HG03457 (cell line): ENCODE results near the gene PREP.
"Not testable (repeated sequence)": the region's sequence is repeated elsewhere in the genome, so short reads cannot be mapped to it uniquely, and the experiment has no call there.

Experiments used
- ATAC-seq: cut with Tn5 transposase; IDR thresholded peaks from one replicate; pipeline ENCODE4 v1.9.1; 2021; ENCODE audit warnings: moderate number of reproducible peaks; ENCODE audit not compliant: unreplicated experiment

Gene PREP

GRCh38 chr6:105402939-105403935, at the start of gene PREP:
Gene PREP (minus strand): TSS chr6:105403082. CDS start chr6:105402891, 191 bp downstream.
- peak; percentile 88 for ATAC-seq

DNA sequence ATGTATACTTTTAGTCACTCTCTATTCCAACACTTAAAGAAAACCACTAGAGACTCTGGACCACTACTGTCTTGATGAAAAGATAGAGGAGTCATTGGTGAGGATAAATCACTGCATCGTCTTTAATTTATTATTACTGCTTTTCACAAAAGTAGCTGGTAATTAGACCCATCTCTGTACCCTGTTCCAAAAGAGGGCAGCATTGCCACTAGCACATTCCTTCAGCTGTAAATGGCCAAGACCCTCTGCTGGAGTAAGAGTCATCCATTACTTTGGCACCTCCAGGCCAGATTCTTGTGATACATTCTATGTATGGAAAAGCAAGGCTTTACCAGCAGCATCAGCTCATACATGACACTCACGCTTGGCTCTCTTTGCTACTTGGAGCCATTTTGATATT, 49.5 kb upstream of the PREP start:
- no peak for ATAC-seq

GRCh38 chr6:105449756-105450390, 47.0 kb upstream of the PREP start:
- ATAC-seq = no peak

GRCh38 chr6:105445481-105445880, 42.6 kb upstream of the PREP start:
- no peak for ATAC-seq

- no peak for ATAC-seq
These were observed 41.1 kb upstream of the PREP start for GRCh38 chr6:105443941-105444340.

DNA sequence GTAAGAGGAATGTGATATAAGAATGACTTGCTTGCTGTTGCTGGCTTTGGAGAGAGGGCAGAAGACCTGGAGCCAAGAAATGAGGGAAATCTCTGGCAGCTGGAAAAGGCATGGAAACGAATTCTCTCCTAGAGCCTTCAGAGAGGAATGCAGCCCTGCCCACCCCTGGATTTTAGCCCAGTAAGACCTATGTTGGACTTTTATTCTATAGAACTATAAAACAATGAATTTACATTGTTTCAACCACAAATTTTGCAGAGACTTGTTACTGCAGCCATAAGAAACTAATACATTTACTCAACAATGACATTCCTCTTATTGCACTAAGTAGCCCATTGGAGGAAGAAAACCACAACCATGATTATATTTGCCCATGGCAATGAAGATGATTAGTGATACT, 39.5 kb upstream of the PREP start:
- no peak for ATAC-seq

DNA sequence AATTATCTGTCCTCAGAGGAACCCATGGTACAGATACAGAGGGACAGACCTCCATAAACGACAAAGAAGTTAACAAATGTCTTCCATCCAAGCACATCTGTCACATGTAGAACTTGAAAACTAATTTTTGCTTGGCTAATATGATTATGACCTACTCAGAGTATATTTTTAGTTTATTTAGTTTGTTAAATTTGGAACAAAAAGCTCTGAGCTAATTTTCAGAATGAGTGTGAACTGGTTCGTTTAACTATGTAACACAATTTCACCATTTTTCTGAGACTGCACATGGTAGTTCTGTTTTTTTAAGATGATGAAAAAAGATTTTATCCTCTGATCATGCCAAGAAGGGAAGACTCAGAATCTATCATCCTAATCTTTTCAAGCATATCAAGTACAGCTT, 34.4 kb upstream of the PREP start:
- ATAC-seq = no peak

DNA sequence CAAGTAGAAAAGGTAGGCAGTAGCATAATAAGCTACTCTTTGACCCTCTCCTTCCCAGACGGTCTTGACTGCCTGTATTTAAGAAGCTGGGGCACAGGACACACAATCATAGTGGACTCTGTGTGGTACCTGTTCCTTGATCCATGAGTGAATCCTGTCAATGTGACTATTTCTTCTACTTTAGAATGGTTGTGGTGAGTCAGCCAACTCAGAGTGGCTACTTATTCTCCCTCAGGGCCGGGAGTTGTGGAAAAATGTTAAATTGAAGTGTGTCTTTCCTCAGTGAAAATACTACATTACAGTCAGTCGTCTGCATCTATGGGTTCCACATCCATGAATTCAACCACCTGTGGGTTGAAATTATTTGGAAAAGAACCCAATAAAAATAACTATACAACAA, 30.8 kb upstream of the PREP start:
- ATAC-seq = no peak

DNA sequence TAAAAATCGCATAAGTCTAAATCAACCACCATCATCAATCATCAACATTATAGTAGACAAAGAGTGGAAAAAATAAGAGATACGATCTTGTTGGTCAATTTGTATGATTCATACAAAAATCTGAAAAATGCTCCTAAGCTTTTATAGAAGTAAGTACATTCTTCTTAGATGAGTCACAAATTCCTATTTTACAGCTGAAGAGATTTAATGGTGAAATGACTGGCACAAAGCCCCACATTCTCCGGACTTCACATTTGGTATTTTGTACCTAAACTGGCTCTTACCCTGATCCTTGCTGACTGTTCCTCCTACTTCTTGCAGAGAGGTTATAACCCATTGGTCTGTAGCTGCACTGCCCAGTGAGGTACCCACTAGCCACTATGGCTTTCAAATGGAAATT, 29.9 kb upstream of the PREP start:
- no peak for ATAC-seq

GRCh38 chr6:105431226-105431625, 28.3 kb upstream of the PREP start:
- no peak for ATAC-seq

DNA sequence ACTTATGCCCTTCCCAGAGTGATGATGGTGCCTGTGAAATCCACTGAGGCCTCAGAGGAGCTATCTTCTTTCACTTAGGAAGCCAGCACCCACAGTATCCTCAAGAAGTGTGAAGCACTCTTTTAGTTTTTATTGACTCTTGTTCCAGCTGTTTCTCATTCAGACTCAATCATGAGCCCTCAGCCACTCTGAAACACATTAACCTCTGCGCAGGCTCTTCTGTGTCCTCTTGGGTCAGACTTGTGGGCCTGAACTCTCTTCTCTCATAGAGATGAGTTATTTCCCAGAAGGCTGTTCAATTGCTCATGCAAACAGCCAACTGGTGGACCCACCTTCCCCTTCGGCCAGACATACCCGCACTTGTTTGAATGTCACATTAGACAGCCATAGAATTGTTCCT, 27.8 kb upstream of the PREP start:
- no peak for ATAC-seq

DNA sequence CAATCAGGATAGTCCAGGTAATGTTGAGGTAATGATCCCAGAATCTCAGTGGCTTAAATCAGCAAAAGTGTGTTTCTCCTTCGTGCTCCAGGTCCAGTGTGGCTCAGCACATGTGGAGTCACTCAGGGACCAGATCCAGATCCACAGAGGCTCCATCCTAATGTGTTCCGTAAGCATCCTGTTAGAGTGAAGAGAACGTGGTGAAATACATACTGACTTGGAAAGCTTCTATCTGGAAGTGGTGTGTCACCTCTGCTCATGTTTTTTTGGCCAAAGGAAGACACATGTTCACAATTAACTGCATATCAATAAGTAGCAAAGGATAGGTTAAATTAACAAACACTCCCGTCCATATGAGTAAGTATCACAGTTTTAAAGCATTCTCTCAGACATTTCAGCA, 26.8 kb upstream of the PREP start:
- ATAC-seq = no peak

DNA sequence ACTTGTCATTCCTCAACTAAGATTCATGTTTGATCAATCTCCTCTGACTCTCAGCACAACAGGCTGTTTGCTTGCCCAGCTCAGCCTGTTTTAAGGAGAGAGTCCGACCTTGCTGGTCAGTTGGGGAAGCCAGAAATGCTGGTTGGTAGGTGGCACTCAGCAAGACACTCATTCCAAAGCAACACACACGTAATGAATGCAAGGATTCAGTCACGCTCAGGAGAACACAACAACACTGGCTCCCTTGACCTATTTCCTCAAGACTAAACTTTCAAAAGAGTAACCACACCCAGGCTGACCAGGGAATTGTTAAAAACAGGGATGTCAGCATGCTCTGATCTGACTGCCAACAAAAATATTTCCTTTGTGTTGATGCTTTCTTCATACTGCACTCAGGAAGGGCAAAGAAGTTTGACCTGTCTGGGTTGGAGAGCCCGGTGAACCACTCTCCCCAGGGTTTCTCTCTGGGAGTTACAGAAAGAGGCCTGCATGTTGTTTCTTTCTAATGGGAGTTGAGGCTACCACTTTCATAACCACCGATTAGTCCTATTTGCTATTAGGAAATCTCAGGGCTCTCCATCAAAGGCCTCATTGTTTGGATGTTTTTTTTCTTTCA, 25.6 kb upstream of the PREP start:
- no peak for ATAC-seq

- no peak for ATAC-seq
These were observed 21.4 kb upstream of the PREP start for GRCh38 chr6:105424175-105424783.

GRCh38 chr6:105416971-105417370, 14.1 kb upstream of the PREP start:
- not testable (repeated sequence) for ATAC-seq

DNA sequence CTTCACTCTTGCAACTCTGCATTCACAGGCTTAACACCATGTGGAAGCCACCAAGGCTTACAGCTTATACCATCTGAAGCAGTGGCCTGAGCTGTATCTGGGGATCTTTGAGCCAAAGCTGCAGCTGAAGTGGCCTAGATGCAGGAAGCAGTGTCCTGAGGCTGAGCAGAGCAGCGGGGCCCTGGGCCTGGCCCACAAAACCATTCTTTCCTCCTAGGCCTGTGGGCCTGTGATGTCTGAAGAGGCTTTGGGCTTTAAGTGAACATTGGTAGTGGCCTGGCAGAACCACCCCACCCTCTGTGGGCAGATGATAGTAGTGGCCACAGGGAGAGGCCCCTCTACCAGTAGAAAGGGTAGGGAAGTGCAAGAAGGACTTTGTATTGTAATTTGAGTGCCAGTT, 6.9 kb upstream of the PREP start:
- ATAC-seq = no peak

DNA sequence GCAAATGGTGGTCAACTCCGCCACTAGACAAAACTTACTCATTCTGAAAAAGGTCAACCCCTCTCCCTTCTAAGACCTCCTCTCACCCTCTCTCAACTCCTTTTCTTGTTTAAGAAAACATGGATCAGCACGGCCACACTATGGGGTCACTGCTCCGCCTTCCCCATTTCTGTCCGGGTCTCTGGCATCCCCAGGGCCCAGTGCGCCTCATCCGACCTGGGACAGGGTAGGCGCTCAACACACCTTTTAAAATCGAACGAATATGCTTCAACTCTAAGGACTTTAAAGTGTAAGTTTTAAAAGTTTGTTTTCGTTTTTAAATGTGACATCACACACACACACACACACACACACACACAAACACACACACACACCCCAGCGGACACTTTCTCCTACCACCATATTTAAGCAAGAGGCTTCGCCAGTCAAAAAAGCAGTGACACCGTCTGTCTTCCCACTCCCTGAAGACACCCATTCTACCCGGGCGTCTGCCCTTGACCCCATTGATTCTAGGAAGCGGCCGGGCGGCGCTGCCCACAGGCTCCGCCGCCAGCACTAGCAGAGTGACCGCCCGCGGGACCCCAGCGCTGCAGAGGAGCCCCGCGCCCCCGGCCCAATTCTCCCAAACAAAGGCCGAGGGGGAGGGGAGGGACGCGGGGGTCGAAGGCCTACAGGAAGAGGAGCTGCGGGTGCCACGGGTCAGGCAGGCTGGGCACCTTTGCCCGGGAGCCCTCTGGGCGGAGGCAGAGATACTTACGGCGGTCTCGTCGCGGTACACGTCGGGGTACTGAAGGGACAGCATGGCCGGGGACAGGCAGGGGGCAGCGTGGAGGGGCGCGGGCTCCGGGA, 568 bp downstream of the PREP start:
- peak; percentile 13 for ATAC-seq

- ATAC-seq = no peak
These were observed 1.4 kb downstream of the PREP start for GRCh38 chr6:105401247-105402089.

GRCh38 chr6:105400501-105400900, 2.4 kb downstream of the PREP start:
- no peak for ATAC-seq

GRCh38 chr6:105398859-105399258, 4.0 kb downstream of the PREP start:
- ATAC-seq = no peak
